T-helper 2 cell (primary cell): ENCODE results near the gene SMARCB1.

Source experiments
- DNase-seq, 5 experiments: peaks; one replicate each; pipeline versions ENCODE4 v3.0.0 to v3.0.0-alpha.2; 2012 to 2022

SMARCB1 gene

GRCh38 chr22:23804781-23805291 is 18.1 kb downstream of the SMARCB1 start:
- no peak for DNase-seq

DNA sequence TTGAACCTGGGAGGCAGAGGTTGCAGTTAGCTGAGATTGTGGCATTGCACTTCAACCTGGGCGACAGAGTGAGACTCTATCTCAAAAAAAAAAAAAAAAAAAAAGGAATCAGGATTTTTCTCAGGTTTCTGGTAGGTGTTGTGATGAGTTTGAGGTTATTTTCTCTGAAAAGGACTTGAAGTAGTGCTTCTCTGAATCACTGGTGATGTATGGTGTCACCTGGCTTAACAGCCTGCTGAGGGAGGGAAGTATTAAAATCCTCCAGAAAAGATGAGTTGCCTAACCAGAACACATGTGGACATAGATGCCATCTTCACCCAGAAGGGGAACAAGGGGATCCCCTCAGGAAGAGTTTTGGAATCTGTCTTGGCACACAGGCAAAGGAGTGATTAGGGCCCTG is 20.1 kb downstream of the SMARCB1 start:
- DNase-seq, result no peak

DNA sequence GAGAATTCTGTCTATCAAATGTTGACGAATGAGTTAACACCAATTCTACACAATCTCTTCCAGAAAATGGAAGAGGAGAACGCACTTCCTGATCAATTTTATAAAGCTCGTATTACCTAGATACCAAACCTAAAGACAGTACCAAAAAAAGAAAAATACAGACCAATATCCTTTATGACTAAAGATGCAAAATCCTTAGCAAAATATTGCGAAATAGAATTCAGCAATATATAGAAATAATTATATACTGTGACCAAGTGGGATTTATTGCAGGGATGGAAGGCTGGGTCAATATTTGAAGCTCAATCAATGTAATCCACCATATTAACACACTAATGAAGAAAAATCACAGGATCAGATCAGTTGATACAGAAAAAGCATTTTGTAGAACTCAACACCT is 25.6 kb downstream of the SMARCB1 start:
- no peak for DNase-seq

GRCh38 chr22:23815541-23816155 is 28.9 kb downstream of the SMARCB1 start:
- DNase-seq, result no peak

GRCh38 chr22:23816156-23816976 is 29.6 kb downstream of the SMARCB1 start:
- no peak for DNase-seq

- no peak for DNase-seq
Observed at GRCh38 chr22:23817146-23817545, 30.4 kb downstream of the SMARCB1 start.

DNA sequence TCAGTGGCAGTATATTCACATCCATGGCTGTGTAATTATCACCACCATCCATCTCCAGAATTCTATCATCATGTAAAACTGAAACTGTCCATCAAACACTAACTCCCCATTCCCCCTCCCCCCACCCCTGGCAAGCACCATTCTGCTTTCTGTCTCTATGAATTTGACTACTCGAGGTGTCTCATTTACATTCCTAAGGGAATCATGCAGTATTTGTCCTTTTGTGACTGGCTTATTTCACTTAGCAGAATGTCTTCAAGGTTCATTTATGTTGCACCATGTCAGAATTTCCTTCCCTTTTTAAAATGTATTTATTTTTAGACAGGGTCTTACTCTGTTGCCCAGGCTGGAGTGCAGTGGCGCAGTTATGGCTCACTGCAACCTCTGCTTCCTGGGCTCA is 31.8 kb downstream of the SMARCB1 start:
- DNase-seq, result peak in 1 of 5 experiments; percentile 42

- peak in 1 of 5 experiments; percentile 79 for DNase-seq
Observed at GRCh38 chr22:23820748-23821211, 34.0 kb downstream of the SMARCB1 start.

DNA sequence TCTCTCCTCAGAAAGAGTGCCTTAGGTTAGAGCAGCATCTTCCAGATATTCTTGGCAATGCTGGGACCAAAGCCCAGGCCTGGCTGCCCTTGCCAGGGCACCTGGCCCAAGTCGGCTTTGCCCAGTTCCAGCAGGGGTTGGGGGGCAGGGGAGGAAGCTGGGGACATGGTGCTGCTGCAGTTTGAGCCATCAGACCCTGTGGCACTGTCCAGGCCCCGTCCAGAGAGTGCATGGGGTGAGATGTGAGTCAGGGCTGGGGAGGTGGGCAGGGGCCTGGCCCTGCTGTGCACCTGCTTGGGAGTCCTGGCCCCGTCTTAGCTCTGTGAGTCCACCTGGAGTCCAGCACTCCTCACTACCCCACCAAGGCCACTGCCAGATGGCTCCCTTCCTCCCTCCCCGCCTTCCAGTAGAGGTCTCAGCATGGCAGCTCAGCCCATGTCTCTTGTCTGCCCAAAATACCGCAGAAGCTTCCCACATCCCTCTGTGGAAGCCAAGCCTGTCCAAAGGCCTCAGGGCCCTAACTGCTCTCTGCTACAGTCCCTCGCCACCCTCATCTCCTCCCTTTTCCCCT is 35.4 kb downstream of the SMARCB1 start:
- no peak for DNase-seq

- no peak for DNase-seq
Observed at GRCh38 chr22:23823331-23823791, 36.6 kb downstream of the SMARCB1 start.

GRCh38 chr22:23824476-23825245 is 37.9 kb downstream of the SMARCB1 start:
- DNase-seq, result no peak

DNA sequence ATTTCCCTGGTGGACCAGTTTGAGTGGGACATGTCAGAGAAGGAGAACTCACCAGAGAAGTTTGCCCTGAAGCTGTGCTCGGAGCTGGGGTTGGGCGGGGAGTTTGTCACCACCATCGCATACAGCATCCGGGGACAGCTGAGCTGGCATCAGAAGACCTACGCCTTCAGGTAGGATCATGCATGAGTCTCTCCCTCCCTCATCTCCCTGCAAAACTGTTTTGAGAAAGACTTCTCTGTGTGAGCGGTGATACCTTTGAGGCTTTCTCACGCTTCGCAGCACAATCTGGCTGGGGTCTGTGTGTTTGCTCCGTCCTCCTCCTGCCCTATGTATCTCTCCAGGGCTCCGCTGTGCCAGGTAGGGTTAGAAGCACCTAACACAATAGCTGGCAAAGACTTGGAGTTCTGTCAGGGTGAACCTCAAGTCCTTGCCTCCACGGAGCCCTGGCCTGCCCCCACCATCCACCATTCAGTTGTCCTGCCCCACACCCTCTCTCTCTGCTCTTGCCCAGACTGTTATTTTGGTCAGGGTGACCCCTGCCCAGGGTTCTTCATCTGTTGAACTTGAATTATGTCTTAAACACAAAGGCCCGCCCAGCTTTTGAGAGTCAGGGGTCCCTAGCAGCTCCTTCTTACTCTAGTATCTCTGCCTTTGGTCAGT is 38.6 kb downstream of the SMARCB1 start:
- no peak for DNase-seq

DNA sequence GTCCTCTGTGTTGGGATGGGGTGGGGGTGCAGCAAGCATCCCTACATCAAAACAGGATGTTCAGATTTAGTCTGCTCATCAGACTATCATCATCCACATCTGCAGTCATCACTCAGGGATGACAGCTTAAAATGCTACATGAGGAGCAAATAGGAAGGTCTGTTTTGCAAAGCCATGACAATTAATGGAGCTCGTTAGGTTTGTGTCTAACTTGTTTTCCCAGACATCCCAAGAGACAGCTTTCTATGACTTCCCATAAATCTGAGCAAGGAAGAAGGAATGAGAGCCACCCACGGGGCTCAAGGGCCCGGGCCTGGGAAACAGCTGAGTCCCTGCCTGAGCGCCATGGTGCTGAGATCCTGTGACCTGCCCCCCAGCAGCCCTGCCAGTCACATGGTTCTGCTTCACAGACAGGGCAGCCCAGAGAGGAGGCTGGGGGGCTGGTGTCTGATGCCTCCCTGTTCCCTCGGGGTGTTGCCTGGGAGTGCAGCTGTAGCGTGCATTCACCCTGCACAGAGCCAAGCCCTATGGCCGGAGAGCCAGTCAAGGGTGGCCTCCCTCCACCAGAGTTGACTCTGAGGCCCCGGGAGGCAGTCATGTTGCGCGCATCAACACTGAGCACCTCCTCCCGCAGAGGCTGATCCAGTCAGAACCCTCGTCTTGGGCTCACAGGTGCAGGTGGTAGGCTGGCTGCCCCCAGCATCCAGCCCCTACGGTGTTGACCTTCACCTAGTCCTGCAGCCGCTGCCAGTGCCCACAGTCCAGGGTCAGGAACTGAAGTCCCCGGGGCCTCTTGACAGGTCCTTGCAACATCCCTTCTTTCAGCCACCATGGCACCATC is 40.0 kb downstream of the SMARCB1 start:
- peak in 1 of 5 experiments; percentile 49 for DNase-seq

GRCh38 chr22:23827351-23827995 is 40.7 kb downstream of the SMARCB1 start:
- no peak for DNase-seq

- no peak for DNase-seq
Observed at GRCh38 chr22:23828800-23829680, 42.3 kb downstream of the SMARCB1 start.

DNA sequence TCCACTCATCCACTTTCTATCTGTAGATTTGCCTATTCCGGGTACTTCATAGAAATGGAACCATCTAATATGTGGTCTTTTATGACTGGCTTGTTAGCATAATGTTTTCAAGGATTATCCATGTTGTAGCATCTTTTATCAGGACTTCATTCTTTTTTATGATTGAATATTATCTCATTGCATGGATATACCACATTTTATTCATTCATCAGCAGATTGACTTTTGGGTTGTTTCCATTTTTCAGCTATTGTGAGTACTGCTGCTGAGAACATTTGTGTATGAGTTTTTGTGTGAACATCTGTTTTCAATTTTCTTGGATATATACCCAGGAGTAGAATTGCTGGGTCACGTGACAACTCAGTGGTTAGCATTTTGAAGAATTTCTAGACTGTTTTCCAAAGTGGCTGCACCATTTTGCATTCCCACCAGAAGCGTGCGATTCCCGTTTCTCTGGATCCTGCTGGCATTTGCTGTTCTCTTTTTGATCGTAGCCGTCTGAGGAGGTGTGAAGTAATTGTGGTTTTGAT is 43.1 kb downstream of the SMARCB1 start:
- DNase-seq, result no peak

- no peak for DNase-seq
Observed at GRCh38 chr22:23831261-23831660, 44.5 kb downstream of the SMARCB1 start.

DNA sequence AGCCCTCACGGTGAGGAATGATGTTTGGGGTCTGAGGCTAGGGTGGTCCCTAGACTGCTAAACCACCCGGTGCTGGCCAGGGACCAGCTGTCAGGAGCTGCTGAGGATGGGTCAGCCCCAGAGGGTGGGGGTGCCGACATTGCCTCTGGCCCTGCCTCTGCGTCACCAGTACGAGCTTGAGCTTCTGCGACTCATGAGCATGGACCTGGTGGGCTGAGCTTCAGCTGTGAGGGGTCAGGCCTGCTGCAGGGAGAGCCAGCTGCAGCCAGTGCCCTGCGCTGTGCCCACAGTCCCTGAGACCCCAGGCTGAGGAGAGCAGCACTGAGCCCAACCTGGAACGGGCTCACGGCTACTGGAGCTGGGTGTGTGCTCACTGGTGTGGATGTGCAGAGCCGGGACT is 45.0 kb downstream of the SMARCB1 start:
- DNase-seq, result no peak
